Naive thymus-derived CD8-positive, alpha-beta T cell (primary cell): ENCODE measurements around the gene OTUB1. TPM values are rescaled to one million over a fixed set of nuclear protein-coding genes. Genes with fewer than 3 reads are reported as not detected.
A peak's percentile ranks its signal among the peaks of the same experiment; 100 is the strongest.

ENCODE experiments used
- ATAC-seq, 2 donors: fragments of 150-1000 bp; cut with Tn5 transposase in 1 of 2; sonication (Bioruptor Pico), chemical (Tn5 transposase) in 1 of 2; 1 replicate in 1 of 2; 2 replicates in 1 of 2; pipeline ENCODE4 v1.10.0; 2021; ENCODE audit warnings: mild to moderate bottlenecking in 2 of 2, moderate library complexity in 2 of 2
- POLR2A ChIA-PET: fragments of 350-600 bp; sonication (Branson Sonifier 250); formaldehyde crosslinking; loops from one replicate; lab custom pipeline; 2021; ENCODE audit warnings: antibody characterized with exemption; lab: Charles Lee
- DNase-seq, 10 donors: peaks; one replicate each; pipeline versions ENCODE4 v3.0.0 to v3.0.0-alpha.2; 2020 to 2022
- H3K27ac Mint-ChIP-seq, 10 donors: one replicate each; pipeline ENCODE4 v1.8.0; 2020 to 2022; ENCODE audit warnings: mild to moderate bottlenecking in 10 of 10, mixed read lengths in 10 of 10, moderate library complexity in 4 of 10, inconsistent platforms in 1 of 10
- H3K27me3 Mint-ChIP-seq, 5 donors: one replicate each; pipeline ENCODE4 v1.8.0; 2021 to 2022; ENCODE audit warnings: mixed read lengths in 5 of 5
- H3K36me3 Mint-ChIP-seq, 3 donors: one replicate each; pipeline ENCODE4 v1.8.0; 2020 to 2022; ENCODE audit warnings: mixed read lengths in 3 of 3, mild to moderate bottlenecking in 2 of 3, inconsistent platforms in 1 of 3
- H3K4me1 Mint-ChIP-seq, 4 donors: one replicate each; pipeline ENCODE4 v1.8.0; 2021 to 2022; ENCODE audit warnings: mixed read lengths in 4 of 4
- H3K4me3 Mint-ChIP-seq, 10 donors: one replicate each; pipeline ENCODE4 v1.8.0; 2020 to 2022; ENCODE audit warnings: mild to moderate bottlenecking in 10 of 10, mixed read lengths in 10 of 10, moderate library complexity in 6 of 10, inconsistent platforms in 1 of 10
- H3K9me3 Mint-ChIP-seq, 9 donors: one replicate each; pipeline ENCODE4 v1.8.0; 2020 to 2022; ENCODE audit warnings: mixed read lengths in 9 of 9, mild to moderate bottlenecking in 3 of 9, inconsistent platforms in 1 of 9, moderate library complexity in 1 of 9
- polyA plus RNA-seq, 3 donors: library from polyadenylated mRNA; unstranded; fragments of 300-500 nt; fragmentation: Illumina TruSeq; gene quantifications; one replicate each; pipeline ENCODE4 v1.2.3, GENCODE V29; 2021
- total RNA-seq, 8 experiments: library from RNA in 2 of 8; stranded (reverse) in 2 of 8; gene quantifications; one replicate each; pipeline ENCODE4 v1.2.3 and lab custom pipeline; 2021 to 2026

The OTUB1 gene
- total and polyA plus RNA-seq, 5 experiments from 2014 or later = 69.6 to 121 (median 109) TPM

DNA sequence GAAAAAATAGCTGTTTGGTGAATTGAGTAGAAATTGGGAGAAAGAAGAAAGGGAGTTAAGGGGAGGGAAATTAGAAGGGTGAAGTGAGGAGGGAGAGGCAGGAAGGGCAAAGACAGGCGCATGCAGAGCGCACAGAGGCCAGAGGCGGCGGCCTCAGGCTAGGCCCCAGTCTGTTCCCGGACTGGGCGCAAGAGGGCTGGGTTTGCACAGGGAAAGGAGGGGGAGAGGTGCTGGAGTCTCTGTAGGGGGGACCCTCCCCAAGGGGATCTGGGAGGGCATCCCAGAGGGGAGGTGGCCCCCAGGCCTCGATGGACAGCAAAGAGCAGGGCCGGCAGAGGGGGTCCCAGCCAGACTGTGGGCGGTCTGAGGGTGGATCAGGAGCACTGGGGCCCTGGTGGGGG is 48.2 kb downstream of the OTUB1 start:
- no peak overlapping the region for H3K27ac Mint-ChIP-seq
- peak overlapping the region in 6 of 10 donors; percentile 1 to 82 (median 41) for H3K4me3 Mint-ChIP-seq
- no peaks in the 10 kb centered on the region for H3K9me3 Mint-ChIP-seq
- no peak for ATAC-seq
- POLR2A ChIA-PET = no interaction called here
- H3K27me3 Mint-ChIP-seq = peaks cover 22 to 52% (median 29%) of the 10 kb centered on the region in 5 donors
- peaks cover 0 to 6% (median 0%) of the 10 kb centered on the region in 3 donors for H3K36me3 Mint-ChIP-seq
- DNase-seq = no peak
- peaks cover 5 to 11% (median 8%) of the 10 kb centered on the region in 4 donors for H3K4me1 Mint-ChIP-seq

DNA sequence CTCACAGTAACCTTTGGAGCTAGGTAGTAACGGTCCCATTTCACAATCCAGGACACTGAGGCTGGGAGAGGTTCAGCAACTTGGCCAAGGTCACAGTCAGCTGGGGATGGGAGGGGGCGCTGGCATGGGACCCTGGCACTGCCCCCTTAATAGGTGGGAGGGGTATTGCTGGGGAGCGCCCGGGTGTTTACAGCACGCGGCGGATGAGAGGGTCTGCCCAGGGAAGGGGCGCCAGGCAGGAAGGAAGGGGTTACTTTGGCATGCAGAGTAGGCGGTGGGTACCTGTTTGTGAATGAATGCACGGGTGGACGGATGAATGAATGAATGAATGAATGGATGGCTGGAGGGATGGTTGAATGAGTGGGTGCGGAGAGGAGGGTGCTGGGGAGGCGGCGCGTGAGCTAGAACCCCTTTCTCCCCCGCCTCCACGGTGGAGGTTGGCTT is 48.9 kb downstream of the OTUB1 start:
- Mint-ChIP-seq H3K36me3 (peaks cover 0 to 8% (median 0%) of the 10 kb centered on the region in 3 donors), H3K4me1 (peaks cover 7 to 11% (median 8%) of the 10 kb centered on the region in 4 donors), H3K27ac (no peak overlapping the region), H3K9me3 (no peaks in the 10 kb centered on the region), H3K27me3 (peaks cover 22 to 52% (median 31%) of the 10 kb centered on the region in 5 donors), H3K4me3 (peak overlapping the region; percentile 40 to 90 (median 70))
- POLR2A ChIA-PET = no interaction called here
- DNase-seq = no peak
- ATAC-seq = no peak

DNA sequence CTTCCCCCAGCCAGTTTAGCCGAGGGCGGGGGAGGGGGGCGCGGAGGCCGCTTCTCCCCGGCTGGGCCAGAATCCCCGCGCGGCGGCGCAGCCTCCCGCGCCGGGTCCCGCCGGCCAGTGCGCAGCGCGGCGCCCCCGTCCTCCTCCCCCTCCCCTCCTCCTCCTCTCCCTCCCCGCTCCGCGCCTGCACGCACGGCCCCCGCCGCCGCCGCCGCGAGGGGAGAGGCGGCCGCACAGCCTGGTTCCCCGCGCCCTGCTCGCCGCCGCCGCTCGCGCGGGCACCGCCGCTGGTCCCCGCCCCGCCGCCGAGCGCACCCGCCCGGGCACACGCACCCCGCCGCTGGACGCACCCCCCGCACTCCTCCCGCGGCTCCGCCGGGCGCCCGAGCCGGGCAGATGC is 49.3 kb downstream of the OTUB1 start, which contains the start of gene FLRT1:
FLRT1 (plus strand) TSS at position 356 of the 400 bp plus-strand sequence. CDS start 80,337 bp downstream, outside the sequence.
- Mint-ChIP-seq H3K4me3 (peak within 1 kb of the TSS; percentile 40 to 90 (median 70)), H3K36me3 (peaks cover 0 to 9% (median 0%) of the 10 kb centered on the region in 3 donors), H3K4me1 (peaks cover 7 to 11% (median 8%) of the 10 kb centered on the region in 4 donors), H3K9me3 (no peaks in the 10 kb centered on the region), H3K27me3 (peaks cover 19 to 53% (median 31%) of the 10 kb centered on the region in 5 donors), H3K27ac (no peak within 1 kb of the TSS)
- no peak for DNase-seq
- POLR2A ChIA-PET = no interaction called here
- no peak for ATAC-seq

DNA sequence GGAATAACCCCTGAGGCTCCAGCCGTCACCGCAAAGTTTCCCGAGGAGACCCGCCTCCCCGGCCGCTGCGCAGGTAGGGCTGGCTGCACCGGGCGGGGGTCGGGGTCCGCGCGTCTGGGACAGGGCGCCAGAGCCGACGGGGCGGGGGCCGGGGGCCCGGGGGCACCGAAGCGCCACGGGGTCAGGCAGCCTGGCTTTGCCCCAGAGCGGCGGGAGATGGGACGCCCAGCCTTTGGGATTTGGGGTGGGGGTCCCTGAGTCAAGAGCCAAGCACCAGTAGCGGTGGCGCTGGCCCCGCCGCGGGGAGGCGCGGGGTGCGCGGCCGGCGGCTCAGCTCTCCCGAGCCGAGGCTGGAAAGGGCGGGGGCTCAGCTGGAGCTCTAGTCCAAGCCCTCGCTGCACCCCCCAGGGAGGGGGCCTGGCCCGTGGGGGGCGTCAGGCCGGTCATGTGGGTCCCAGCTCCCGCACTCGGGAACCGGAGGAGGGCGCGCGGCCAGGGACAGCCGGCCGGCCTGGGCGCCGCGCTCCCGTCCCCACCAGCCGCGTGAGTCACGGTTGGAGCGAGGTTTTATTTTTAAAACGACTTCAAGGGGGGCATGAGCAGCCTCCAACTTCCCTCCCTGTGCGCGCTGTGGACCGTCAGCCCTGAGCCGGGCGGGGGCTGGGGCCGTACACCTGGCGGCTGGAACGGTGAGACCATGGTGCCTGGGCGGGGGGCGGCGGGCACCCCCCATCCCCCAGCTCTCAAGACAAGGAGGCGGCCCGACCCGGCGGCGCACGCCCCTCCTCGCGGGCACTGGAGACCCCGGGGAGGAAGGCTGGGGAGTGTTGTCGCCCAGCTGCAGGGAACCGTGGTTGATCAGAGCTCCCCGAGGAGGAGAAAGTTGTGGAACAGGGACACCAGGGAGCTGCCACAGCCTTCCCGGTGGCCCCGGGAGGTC is 50.1 kb downstream of the OTUB1 start:
- peak; percentile 39 to 56 for ATAC-seq

DNA sequence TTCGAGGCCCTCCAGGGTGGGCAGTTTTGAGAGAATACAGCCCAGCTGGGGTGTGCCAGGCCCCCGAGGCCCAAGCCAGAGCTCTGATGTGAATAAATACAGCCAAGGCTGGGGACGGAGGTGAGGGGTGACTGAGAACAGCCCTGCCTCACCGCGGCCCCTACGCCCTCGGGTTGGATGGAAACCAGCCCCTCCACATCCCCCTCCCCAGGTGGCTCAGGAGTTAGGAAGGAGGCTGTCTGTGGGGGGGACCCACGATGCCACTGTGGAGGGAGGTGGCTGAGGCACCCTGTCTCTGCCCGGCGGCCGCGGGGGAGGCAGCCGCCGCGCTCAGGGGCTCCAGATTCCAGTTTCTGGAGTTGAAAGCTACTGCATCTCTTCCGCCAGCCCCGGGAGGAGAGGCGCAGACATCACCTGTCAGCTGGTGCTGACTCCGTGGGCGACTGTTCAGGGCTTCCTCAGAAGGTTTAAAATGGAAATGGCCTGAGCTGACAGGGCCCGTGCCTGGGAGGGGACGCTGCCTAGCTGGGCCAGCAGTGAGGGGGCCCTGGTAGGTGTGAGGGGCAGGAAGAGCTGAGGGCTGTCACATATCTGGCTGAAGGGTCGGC is 50.9 kb downstream of the OTUB1 start:
- DNase-seq (no peak), ATAC-seq (no peak)
- no peaks in the 10 kb centered on the region for H3K9me3 Mint-ChIP-seq
- peaks cover 19 to 58% (median 32%) of the 10 kb centered on the region in 5 donors for H3K27me3 Mint-ChIP-seq
- peak overlapping the region in 3 of 10 donors; percentile 10 to 30 (median 15) for H3K4me3 Mint-ChIP-seq
- peak overlapping the region in 1 of 10 donors; percentile 13 for H3K27ac Mint-ChIP-seq
- peaks cover 0 to 9% (median 0%) of the 10 kb centered on the region in 3 donors for H3K36me3 Mint-ChIP-seq
- peaks cover 7 to 11% (median 8%) of the 10 kb centered on the region in 4 donors for H3K4me1 Mint-ChIP-seq
- POLR2A ChIA-PET = no interaction called here

More for the DNA sequence above, 50.1 kb downstream of the OTUB1 start:
- Mint-ChIP-seq H3K4me1 (peaks cover 7 to 11% (median 8%) of the 10 kb centered on the region in 4 donors), H3K9me3 (no peaks in the 10 kb centered on the region), H3K27ac (no peak overlapping the region), H3K27me3 (peaks cover 19 to 56% (median 32%) of the 10 kb centered on the region in 5 donors), H3K4me3 (peak overlapping the region in 1 of 10 donors; percentile 56), H3K36me3 (peaks cover 0 to 9% (median 0%) of the 10 kb centered on the region in 3 donors)
- POLR2A ChIA-PET = interaction anchor here (0.5 kb wide), 1 partner anchor 1629 kb away, joined by 5 read pairs; no protein-coding TSS in a partner anchor
- DNase-seq = no peak

DNA sequence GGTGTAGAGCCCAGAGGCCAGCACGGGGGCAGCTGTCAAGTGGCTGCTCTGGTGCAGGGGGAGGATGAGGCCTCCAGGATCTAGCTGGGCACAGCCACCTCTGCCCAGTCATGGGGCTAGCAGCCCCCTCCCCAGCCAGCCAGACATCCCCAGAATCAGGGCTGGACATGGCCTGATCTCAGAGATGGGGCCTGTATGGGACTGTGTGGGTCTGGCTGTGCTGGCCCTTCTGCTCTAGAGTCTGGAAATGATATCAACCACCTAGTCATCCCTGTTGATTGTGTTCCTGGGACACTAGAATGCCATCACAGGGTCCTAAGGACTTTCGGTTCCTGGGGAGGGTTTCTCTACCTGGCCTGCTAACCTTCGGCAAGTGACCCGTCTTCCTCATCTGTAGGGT is 52.3 kb downstream of the OTUB1 start:
- no peak overlapping the region for H3K27ac Mint-ChIP-seq
- H3K4me3 Mint-ChIP-seq = peak overlapping the region in 1 of 10 donors; percentile 18
- H3K4me1 Mint-ChIP-seq = peaks cover 7 to 11% (median 8%) of the 10 kb centered on the region in 4 donors
- DNase-seq (no peak), ATAC-seq (no peak)
- peaks cover 0 to 9% (median 0%) of the 10 kb centered on the region in 3 donors for H3K36me3 Mint-ChIP-seq
- H3K9me3 Mint-ChIP-seq = no peaks in the 10 kb centered on the region
- POLR2A ChIA-PET = interaction anchor here (1.1 kb wide), 1 partner anchor 9 kb away, joined by 3 read pairs; no protein-coding TSS in a partner anchor
- H3K27me3 Mint-ChIP-seq = peaks cover 16 to 51% (median 26%) of the 10 kb centered on the region in 5 donors

DNA sequence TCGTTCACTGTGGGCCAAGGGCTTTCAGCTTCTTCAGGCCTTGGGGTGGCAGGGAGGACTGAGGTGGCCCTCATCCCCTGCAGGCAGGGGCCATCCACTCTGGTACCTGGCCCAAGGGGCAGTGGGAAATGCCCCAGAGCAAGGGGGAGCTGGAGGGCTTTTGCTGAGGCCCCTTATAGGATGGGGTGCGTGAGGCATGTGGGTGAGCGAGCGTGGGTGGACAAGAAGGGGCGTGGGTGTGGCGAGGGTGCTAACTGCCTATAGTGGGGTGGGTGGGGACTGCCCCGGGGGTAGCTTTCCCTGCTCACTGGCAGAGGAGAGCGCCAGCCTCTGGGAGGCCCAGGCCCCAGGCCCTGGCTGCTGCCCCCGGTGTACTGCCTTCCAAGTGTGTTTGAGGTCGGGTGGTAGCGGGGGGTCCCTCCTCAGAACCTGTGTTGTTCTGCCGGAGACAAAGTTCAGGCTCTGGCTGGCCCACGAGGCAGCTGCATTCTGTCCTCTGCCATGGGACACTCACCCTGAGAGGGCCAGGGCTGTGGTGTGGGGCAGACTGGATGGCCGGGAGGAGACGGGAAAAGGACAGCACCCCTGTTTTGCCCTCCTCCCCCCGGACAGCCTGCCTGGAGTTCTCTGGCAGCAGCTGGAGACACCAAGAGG is 52.9 kb downstream of the OTUB1 start:
- POLR2A ChIA-PET = interaction anchor here (1.1 kb wide), 1 partner anchor 10 kb away, joined by 3 read pairs; no protein-coding TSS in a partner anchor
- DNase-seq (no peak), ATAC-seq (no peak)
- Mint-ChIP-seq H3K4me3 (no peak overlapping the region), H3K36me3 (peaks cover 0 to 8% (median 0%) of the 10 kb centered on the region in 3 donors), H3K27me3 (peaks cover 12 to 46% (median 23%) of the 10 kb centered on the region in 5 donors), H3K27ac (no peak overlapping the region), H3K4me1 (peaks cover 5 to 9% (median 8%) of the 10 kb centered on the region in 4 donors), H3K9me3 (no peaks in the 10 kb centered on the region)

DNA sequence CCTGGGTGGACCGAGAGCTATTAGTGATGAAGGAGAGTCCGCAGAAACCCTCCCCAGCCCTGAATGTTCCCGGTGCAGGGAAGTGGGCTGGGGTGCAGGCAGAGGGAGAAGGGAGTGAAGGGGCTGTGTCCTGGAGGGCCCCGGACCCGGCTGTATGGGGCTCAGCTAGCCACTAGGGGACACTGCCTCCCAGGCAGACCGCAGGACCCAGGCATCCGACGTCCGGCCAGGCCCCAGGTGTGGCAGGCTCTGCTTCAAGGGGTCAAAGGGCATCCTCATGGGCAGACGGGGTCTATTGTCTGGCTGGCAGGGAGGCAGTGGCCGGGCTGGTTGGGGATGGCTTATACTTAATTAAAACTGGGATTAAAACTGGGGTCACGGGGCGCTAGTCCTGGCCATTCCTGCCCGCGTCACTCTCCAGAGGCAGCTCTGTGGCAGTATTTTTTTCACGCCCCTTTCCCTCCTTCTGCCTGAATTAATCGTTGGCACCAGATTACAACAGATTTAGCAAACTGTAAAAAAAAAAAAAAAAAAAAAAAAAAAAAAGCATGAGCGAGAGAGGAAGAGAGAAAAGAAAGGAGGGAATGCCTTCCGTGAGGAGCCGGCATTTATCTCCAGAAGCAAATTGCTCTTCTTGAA is 54.6 kb downstream of the OTUB1 start:
- Mint-ChIP-seq H3K9me3 (no peaks in the 10 kb centered on the region), H3K4me3 (no peak overlapping the region), H3K27me3 (peaks cover 2 to 34% (median 12%) of the 10 kb centered on the region in 5 donors), H3K27ac (no peak overlapping the region), H3K4me1 (peaks cover 0 to 2% (median 0%) of the 10 kb centered on the region in 4 donors), H3K36me3 (peaks cover 0 to 3% (median 0%) of the 10 kb centered on the region in 3 donors)
- no peak for DNase-seq
- no peak for ATAC-seq
- POLR2A ChIA-PET = interaction anchor here (0.7 kb wide), 1 partner anchor 576 kb away, joined by 5 read pairs; no protein-coding TSS in a partner anchor

DNA sequence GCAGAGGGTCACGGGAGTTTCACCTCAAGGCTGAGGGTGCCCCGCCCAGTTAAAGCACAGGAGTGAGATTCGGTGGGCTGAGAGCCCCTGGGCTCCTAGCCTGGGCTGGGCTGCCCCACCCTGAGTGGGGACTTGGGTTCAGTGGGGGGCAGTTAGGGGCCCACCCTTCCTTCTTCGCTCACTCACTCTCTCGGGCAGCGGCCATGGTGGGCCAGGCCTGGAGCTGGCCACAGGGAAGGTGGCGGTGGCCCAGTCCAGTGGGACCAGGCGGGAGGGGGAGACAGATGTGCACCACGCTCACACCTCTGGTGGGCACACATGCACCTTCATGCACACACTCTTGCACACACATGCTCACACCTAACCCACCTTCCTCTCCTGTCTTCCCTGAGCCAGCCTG is 55.6 kb downstream of the OTUB1 start:
- Mint-ChIP-seq H3K27me3 (peaks cover 2 to 33% (median 12%) of the 10 kb centered on the region in 5 donors), H3K9me3 (no peaks in the 10 kb centered on the region), H3K27ac (no peak overlapping the region), H3K4me1 (peaks cover 0 to 2% (median 0%) of the 10 kb centered on the region in 4 donors), H3K4me3 (peak overlapping the region in 1 of 10 donors; percentile 51), H3K36me3 (peaks cover 0 to 3% (median 0%) of the 10 kb centered on the region in 3 donors)
- ATAC-seq (no peak), DNase-seq (no peak)
- POLR2A ChIA-PET = no interaction called here

DNA sequence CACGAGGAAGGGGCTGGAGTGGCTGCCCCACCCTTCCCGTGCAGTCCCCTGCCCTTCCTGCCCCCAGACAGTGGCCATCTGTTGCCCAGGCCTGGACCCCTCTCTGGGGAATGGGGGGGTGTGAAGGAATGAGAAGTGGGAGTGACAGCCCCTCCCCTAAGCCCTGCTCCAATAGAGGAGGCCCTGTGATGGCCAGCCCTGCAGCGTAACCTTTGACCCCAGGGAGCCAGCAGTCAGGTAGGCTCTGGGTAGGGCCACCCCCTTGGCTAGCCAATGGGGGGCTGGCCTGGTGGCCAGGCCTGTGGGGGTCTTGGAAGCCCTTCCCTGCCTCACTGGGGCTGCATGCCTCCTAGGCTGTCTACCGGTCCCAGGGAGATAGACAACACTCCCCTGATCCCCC is 56.1 kb downstream of the OTUB1 start:
- Mint-ChIP-seq H3K4me1 (peaks cover 0 to 2% (median 0%) of the 10 kb centered on the region in 4 donors), H3K4me3 (peak overlapping the region in 1 of 10 donors; percentile 51), H3K9me3 (no peaks in the 10 kb centered on the region), H3K27ac (no peak overlapping the region), H3K27me3 (peaks cover 2 to 29% (median 12%) of the 10 kb centered on the region in 5 donors), H3K36me3 (peaks cover 0 to 3% (median 0%) of the 10 kb centered on the region in 3 donors)
- DNase-seq (no peak), ATAC-seq (no peak)
- POLR2A ChIA-PET = no interaction called here

DNA sequence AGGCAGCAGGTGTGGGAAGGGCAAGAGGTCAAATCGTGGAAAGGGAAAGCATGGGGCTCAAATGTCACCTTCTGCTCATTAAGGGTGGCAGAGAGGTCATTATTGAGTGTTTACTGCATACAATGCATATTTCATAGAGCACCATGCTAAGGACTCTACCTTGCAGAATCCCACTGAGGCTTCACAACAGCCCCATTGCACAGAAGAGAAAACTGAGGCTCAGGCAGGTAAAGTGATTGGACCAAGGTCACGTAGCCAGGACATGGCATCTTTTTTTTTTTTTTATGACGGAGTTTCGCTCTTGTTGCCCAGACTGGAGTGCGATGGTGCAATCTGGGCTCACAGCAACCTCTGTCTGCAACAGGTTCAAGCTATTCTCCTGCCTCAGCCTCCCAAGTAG is 57.3 kb downstream of the OTUB1 start:
- H3K9me3 Mint-ChIP-seq = no peaks in the 10 kb centered on the region
- peaks cover 0 to 19% (median 9%) of the 10 kb centered on the region in 5 donors for H3K27me3 Mint-ChIP-seq
- POLR2A ChIA-PET = no interaction called here
- peaks cover 0 to 3% (median 0%) of the 10 kb centered on the region in 3 donors for H3K36me3 Mint-ChIP-seq
- no peak overlapping the region for H3K4me3 Mint-ChIP-seq
- peak overlapping the region in 1 of 10 donors; percentile 9 for H3K27ac Mint-ChIP-seq
- H3K4me1 Mint-ChIP-seq = peaks cover 0 to 2% (median 0%) of the 10 kb centered on the region in 4 donors
- DNase-seq = no peak
- ATAC-seq = no peak
